DLD1 (cell line): ENCODE results near the gene ZSCAN2.

Experiments
- in situ Hi-C: cut with HindIII; loops from 2 replicates; pipeline ENCODE4 v1.10.0; 2017; ENCODE audit warnings: low sequenced_read_pairs

ZSCAN2 gene

DNA sequence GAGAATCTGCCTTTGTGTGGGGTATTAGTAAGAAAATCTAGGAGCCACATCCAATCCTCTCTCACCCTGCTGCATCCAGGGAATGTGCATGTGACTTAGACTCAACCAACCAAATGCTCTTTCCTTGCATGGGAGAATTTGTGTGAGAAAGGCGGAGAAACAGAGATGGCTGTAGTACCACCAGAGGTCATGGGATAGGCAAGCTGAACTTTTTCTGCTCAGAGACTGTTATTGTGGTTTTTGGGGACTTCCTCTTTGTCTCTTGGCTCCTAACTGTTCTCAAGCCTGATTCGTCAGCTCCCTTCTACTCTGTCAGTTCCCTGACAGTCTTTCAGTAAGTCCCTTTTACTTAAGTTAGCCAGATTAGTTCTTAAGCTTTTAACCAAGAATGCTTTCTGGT is 2.6 kb upstream of the ZSCAN2 start:
- in situ Hi-C loops = no loop called here

DNA sequence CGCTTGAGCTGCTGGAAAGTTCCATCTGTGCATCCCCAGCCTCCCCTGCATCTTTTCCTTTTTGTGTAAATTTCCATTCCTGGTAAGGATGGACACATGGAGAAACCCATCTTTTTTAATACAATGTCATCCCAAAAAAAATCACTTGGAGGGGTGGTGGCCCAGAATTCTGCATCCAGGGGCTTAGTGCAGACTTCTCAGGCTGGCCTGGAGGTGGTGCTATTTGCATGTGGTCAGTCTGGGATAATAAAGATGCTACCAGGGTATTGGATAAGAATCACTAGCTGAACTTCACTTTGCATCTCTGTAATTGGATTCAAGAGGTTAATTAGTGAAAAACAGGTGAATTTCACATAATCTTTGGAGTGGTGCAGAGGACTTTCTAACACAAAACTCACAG is 1.8 kb upstream of the ZSCAN2 start:
- in situ Hi-C loops = no loop called here

DNA sequence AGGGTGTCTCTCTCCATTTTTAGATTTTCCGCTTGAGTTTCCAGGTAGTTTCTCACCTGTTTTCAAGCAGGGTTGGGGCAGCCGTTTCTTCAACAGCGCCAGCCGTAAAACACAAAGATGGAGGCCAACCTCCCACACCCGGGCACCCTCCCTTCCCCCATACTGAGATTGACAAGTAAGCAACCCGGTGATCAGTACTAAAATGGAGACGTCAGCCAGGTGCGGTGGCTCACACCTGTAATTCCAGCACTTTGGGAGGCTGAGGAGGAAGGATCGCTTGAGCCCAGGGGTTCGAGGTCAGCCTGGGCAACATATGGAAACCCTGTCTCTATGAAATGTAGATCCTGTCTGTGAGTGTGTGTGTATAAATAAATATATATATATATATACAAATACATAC is 903 bp upstream of the ZSCAN2 start:
- in situ Hi-C loops = no loop called here

DNA sequence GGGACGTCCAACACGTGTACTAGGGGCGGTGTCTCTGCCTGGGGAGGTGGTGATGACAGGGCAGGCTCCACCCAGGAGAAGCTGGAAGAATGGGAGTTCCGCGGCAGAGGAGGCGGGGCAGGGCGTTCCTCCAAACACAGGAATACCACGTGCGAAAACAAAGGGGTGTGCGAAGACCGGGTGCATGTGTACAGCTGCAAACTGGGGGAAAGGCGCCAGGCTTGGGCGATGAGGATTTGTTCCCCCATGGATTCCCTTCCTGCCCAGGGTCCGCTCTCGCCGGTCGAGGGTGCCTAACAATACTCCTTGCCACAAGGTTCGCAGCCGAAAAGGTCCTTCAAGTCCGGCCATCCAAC is 500 bp upstream of the ZSCAN2 start:
- in situ Hi-C loops = no loop called here

DNA sequence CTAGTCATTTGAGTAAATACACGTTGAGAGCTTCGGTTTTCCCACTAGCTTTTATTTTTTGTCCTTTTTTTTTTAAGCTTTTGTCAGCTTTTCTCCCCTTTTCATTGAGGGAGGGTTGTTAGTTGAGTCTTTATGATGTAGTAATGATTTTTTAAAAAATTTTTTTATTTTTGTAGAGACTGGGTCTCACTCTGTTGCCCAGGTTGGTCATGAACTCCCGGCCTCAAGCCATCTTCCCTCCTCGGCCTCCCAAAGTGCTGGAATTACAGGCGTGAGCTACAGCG is 688 bp downstream of the ZSCAN2 start:
- in situ Hi-C loops = no loop called here

DNA sequence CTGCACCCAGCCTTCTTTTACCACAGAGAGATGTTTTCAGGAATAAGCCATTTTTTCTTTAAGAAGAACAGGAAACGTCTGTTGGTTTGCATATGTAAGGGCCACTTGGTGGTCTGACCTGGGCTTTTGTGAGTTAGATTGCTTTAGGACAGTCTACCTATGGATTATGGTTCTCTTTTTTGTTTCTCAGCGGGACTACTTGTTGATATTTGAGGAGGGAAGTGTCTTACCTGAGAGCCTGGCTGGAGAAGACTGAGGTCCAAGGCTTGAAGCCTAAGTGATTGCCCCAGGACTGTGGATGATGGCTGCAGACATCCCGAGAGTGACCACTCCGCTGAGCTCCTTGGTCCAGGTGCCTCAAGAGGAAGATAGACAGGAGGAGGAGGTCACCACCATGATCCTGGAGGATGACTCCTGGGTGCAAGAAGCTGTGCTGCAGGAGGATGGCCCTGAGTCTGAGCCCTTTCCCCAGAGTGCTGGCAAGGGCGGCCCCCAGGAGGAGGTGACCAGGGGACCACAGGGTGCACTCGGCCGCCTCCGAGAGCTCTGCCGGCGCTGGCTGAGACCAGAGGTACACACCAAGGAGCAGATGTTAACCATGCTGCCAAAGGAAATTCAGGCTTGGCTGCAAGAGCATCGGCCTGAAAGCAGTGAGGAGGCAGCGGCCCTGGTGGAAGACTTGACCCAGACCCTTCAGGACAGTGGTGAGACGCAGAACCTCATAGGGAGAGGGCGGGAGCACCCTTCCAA is 3.0 kb downstream of the ZSCAN2 start:
- in situ Hi-C loops = no loop called here

DNA sequence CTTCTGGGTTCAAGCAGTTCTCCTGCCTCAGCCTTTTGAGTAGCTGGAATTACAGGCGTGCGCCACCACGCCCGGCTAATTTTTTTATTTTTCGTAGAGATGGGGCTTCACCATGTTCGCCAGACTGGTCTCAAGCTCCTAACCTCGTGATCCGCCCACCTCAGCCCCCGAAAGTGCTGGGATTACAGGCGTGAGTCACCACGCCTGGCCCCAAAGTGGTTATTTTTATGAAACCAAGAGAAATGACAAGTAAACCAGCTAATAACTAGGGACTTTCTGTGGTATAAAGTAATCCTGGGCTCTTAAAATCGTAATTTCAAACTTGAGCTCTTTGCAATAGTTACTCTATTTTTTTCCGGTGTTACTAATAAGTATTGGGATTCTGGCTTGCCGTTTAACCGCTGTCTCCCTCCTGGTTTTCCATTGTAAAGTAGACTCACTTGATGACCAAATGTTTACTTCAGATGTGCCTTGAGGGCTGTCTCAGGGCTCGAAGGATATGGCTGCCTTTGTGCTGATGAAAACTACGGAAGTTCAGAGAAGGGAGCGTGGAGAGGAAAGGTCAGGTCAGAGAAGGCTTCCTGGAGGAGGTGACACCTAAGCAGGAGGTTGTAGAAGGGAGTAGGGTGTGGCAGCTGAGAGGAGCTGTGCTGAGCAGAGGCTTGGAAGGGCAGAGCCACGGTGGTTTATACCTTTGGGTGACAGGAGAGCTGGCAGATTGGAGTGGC is 4.2 kb downstream of the ZSCAN2 start:
- in situ Hi-C loops = no loop called here

DNA sequence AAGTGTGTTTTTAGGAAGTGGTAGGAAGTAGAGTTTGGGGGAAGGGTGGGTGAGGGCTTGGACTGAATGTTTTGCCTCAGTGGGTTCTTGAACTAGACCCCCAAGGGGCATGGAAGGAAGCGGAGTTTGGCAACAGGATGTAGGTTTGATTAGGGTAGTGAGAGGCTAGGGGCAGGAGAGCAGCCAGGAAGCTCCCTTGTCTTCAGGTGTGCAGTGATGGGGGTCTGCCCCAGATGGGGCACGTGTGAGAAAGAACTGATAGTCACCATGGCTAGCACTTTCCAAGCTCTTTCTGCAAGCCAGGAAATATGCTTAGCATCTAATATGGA is 4.7 kb downstream of the ZSCAN2 start:
- in situ Hi-C loops = no loop called here

DNA sequence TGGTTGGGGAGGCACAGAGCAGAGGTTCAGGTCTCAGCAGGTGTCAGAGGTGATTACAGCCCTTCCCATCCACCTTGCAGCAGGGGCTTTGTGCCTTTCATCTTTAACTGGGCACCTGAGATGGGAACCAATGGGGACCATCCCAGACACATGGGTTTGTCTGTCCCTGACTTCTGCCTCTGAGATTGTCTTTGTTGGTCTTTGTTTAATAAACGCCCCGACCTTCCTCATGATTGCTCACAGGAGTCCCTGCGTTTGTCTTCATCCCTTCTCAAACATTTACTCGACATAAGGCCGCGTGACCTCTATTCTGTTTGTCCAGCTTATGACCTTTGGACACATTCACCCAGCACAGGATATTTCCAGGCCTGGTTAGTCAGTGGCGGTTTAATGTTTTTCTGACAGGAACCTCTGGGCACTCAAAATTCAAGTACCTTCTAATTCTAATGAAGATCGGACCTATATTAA is 5.9 kb downstream of the ZSCAN2 start:
- in situ Hi-C loops = no loop called here

DNA sequence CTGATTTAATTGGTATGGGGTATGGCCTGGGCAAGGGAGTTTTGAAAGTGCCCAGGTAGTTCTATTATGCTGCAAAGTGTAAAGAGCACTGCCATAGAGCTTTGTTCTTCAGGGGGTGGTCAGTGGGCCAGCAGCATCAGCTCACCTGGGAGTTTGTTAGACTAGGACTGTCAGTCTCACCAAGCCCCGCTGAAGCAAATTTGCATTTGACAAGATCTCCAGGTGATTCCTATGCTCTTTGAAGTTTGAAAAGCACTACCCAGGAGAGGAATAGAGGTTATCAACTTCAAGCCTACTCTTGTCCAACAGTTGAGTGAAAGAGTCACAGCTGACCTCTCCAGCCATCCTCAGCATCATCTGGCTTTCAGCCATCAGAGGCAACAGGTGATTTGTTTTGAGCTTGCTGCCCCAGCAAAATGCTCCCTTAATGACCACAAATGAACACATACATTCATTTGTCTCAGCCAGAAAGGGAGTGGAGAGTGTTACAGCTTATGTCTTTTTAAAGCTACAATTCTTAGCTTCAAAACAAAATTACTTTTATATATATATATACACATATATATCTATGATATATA is 8.0 kb downstream of the ZSCAN2 start:
- in situ Hi-C loops = no loop called here

DNA sequence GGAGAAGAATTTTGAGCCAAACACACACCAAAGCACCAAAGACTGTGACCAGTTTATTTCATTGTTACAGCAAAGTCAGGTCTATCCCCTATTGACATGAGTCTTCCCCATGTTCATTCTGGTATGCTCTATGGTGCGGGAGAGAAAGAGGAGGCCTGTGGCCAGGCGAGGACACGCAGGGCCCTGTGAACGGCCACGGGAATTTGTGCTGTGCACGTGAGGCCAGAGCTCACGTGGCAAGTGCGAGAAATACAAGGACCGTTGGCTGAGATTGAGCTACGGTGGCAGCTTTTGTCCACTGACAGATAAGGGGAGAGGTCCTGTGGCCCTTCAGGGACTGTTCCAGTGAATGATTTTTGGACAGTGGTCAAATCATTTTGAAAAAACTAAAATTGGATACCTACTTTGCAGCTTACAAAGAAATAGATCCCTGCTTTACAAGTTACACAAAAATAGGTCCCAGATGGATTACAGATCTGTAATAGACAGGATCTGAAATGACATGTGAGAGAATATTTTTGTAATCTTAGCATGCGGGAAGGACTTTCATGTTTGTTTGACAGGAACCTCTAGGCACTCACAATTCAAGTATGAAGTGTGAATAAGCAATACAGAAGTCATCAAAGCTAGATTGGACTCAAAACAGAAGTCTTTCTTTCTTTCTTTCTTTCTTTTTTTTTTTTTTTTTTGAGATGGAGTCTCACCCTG is 9.2 kb downstream of the ZSCAN2 start:
- in situ Hi-C loops = no loop called here

DNA sequence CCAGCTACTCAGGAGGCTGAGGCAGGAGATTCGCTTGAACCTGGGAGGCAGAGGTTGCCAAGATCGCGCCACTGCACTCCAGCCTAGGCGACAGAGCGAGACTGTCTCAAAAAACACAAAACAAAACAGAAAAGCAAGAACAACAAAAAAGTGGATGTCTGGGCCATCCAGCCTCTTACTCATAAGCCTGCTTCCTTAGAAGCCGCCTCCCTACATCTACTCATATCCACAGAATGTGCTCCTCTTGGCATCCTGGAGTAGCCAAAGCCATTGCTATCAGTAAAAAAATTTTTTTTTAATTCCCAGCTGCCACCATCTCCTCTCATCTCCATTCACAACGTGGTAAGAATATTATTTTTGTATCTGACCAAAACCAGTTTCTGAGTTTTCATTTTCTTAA is 10.8 kb downstream of the ZSCAN2 start:
- in situ Hi-C loops = no loop called here

DNA sequence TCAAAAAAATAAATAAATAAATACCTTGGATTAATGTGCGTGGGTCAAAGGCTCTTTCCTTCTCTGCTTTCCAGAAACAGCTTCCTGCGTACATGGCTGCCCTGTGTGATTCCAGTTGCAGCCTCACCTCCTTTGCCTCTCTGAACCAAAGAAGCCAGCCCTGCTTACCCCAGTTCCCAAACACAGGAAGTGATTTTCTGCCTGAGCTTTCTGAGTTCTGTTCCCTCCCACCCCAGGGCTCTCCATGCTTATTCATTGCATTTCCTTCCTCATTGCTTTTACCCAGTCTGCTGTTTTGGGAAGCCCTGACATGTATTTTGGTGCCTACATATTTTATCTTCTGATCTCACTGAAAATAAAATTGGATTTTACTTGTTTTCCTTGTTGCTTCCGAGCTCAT is 15.4 kb downstream of the ZSCAN2 start:
- in situ Hi-C loops = no loop called here

DNA sequence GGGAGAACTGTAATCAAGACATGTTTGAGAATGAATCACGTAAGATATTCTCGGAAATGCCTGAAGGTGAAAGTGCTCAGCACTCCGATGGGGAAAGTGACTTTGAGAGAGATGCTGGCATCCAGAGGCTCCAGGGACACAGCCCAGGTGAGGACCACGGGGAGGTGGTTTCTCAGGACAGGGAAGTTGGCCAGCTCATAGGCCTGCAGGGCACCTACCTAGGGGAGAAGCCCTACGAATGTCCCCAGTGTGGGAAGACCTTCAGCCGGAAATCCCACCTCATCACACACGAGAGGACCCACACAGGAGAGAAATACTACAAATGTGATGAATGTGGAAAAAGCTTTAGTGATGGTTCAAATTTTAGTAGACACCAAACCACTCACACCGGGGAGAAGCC is 19.8 kb downstream of the ZSCAN2 start:
- in situ Hi-C loops = no loop called here

DNA sequence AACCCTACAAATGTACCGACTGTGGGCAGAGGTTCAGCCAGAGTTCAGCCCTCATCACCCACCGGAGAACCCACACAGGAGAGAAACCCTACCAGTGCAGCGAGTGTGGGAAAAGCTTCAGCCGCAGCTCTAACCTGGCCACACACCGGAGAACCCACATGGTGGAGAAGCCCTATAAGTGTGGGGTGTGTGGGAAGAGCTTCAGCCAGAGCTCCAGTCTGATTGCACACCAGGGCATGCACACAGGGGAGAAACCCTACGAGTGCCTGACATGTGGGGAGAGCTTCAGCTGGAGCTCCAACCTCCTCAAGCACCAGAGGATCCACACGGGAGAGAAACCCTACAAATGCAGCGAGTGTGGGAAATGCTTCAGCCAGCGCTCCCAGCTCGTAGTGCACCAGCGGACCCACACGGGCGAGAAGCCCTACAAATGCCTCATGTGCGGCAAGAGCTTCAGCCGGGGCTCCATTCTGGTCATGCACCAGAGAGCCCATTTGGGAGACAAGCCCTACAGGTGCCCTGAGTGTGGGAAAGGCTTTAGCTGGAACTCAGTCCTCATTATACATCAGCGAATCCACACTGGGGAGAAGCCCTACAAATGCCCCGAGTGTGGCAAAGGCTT is 20.7 kb downstream of the ZSCAN2 start:
- in situ Hi-C loops = no loop called here

DNA sequence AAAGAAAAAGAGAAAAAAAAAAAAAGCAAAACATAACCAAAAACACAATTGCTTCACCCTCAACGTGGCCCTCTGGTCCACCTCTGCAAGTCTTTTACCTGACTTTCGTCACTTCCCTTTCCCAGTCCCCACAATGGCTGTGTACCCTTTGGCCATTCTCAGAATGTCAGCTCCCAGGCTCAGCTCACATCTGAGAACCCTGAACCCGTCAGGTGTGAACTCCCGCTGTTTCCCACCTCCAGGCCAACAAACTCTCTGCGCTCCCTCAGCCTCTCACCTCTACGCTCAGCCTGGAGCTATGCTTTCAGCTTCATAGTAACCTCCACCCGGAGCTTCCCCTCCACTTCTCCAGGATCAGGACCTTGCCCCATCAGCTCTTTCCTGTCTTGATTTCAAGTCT is 23.6 kb downstream of the ZSCAN2 start:
- in situ Hi-C loops = no loop called here

DNA sequence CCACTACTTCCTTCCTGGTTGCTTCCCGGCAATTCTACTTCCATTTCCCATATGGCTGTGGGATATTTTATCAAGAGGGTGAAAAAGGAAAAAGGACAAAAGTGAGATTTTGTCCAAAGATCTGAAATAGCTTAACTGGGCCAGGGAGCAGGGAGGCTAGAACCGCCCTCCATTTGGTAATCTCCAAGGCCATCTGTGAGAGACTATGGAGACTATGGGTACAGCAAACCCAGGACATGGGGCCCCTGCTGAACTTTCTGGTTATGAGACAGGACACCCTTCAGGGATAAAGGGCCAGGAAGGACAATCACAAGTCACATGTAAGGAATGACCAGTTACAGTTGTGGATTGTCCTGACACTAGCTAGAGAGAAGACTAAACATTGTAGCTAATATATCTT is 24.3 kb downstream of the ZSCAN2 start:
- in situ Hi-C loops = no loop called here

DNA sequence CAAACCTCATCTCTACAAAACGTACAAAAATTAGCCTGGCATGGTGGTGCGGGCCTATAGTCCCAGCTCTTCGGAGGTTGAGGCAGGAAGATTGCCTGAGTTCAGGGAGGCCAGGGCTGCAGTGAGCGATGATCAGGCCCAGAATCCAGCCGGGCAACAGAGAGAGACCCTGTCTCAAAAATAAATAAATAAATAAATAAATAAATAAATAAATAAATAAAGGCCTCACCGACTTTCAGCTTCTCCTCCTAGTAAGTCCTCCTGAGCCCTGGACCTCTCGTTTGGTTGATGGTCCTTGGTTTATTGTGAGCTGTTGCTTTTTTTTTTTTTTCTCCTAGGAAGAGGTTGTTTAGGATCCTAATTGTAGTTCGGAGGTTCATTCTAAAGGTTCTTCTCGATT is 28.2 kb downstream of the ZSCAN2 start:
- in situ Hi-C loops = no loop called here

DNA sequence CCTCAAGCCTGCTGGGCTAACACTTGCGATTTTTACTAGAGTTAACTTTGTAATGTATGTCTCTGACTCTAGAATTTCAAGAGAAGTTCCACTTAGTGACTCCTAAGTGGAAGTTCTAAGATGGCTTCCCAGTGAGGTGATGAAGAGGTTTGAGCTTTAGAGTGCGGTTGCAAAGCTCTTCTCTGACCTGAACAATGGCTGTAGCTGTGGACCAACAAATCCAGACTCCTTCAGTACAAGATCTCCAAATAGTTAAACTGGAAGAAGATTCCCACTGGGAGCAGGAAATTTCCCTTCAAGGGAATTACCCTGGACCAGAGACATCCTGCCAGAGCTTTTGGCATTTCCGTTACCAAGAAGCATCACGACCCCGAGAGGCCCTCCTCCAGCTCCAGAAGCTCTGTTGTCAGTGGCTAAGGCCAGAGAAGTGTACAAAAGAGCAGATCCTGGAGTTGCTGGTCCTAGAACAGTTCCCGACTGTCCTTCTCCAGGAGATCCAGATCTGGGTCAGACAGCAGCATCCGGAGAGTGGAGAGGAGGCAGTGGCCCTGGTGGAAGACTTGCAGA is 31.0 kb downstream of the ZSCAN2 start:
- in situ Hi-C loops = no loop called here

DNA sequence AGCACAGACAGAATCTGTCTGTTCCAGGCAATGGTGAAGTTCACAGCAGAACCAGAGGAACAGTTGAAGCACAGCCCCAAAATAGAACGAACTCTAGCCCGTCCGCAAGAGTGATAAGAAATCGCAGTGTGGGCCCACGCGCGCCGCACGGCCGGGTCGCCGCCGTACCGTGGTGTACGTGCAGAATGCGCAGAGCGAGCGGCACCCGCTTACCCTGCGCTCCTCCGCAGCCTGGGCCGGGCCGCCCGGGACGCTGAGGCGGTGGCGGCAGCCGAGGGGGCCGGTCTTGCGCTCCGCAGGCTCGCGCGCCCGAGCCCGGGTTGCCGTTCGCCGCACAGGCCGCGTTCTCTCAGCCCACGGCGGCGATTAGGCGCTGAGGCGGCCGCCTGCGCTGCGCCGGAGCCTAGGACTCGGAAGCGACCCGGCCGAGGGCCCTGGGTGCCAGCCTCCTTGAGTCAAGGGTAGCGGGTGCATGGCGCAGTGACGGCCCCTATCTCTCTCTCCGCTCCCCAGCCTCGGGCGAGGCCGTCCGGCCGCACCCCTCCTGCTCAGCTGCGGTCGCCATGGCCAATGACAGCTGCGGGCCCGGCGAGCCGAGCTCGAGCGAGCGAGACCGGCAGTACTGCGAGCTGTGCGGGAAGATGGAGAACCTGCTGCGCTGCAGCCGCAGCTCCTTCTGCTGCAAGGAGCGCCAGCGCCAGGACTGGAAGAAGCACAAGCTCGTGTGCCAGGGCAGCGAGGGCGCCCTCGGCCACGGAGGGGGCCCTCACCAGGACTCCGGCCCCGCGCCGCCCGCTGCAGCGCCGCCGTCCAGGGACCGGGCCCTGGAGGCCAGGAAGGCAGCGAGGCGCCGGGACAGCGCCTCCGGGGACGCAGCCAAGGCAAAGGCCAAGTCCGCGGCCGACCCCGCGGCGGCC is 32.8 kb downstream of the ZSCAN2 start:
- in situ Hi-C loops = no loop called here
